HepG2 (cell line): Measurements from ENCODE around the gene CDKN2C. TPM values are rescaled to one million over a fixed set of nuclear protein-coding genes. Genes with fewer than 3 reads are reported as not detected.

ENCODE experiments used
- CHD2 ChIP-seq: IDR thresholded peaks from 2 replicates; pipeline ENCODE4 v1.6.1; 2011; ENCODE audit warnings: low read depth, low read length, improper control_type of control experiment
- IRX3 ChIP-seq: sonication (generic); formaldehyde crosslinking; IDR thresholded peaks from 2 replicates; pipeline ENCODE4 v1.8.1; 2023; ENCODE audit warnings: mild to moderate bottlenecking, low read depth, missing genetic modification reagents, borderline replicate concordance
- MED1 ChIP-seq: sonication (generic); formaldehyde crosslinking; IDR thresholded peaks from 2 replicates; pipeline ENCODE4 v1.4.0; 2020; ENCODE audit warnings: missing genetic modification reagents
- RBFOX2 ChIP-seq: fragments of 200-400 bp; formaldehyde crosslinking; IDR thresholded peaks from 2 replicates; pipeline ENCODE4 v1.6.1; 2017; ENCODE audit warnings: low read depth, mild to moderate bottlenecking, low read length
- RBM39 ChIP-seq: fragments of 200-400 bp; formaldehyde crosslinking; IDR thresholded peaks from one replicate; pipeline ENCODE4 v1.6.1; 2018; ENCODE audit warnings: antibody characterized with exemption, mild to moderate bottlenecking, low read depth, low read length; ENCODE audit not compliant: poor library complexity, severe bottlenecking
- SATB2 ChIP-seq: sonication (generic); formaldehyde crosslinking; IDR thresholded peaks from 2 replicates; pipeline ENCODE4 v1.5.0; 2020; ENCODE audit warnings: missing genetic modification reagents
- SETDB1 ChIP-seq: sonication (generic); formaldehyde crosslinking; IDR thresholded peaks from 2 replicates; pipeline ENCODE4 v1.5.1; 2020; ENCODE audit warnings: missing genetic modification reagents, mild to moderate bottlenecking, borderline replicate concordance
- U2AF1 ChIP-seq: fragments of 200-400 bp; formaldehyde crosslinking; optimal IDR thresholded peaks from 2 replicates; pipeline ENCODE3; 2017; ENCODE audit warnings: mild to moderate bottlenecking, low read depth, low read length
- ZFP36L2 ChIP-seq: sonication (generic); formaldehyde crosslinking; IDR thresholded peaks from 2 replicates; pipeline ENCODE4 v1.4.0; 2020; ENCODE audit warnings: missing genetic modification reagents
- ZNF605 ChIP-seq: sonication (generic); formaldehyde crosslinking; IDR thresholded peaks from 2 replicates; pipeline ENCODE4 v1.8.0; 2022; ENCODE audit warnings: mild to moderate bottlenecking, missing genetic modification reagents
- ZNF777 ChIP-seq: sonication (generic); formaldehyde crosslinking; IDR thresholded peaks from 2 replicates; pipeline ENCODE4 v1.4.0; 2020; ENCODE audit warnings: missing genetic modification reagents
- ZSCAN22 ChIP-seq: sonication (generic); formaldehyde crosslinking; IDR thresholded peaks from 2 replicates; pipeline ENCODE4 v1.4.0; 2020; ENCODE audit warnings: mild to moderate bottlenecking, missing genetic modification reagents
- polyA plus RNA-seq, 8 experiments: library from polyadenylated mRNA; depleted of rRNA in 3 of 8; stranded (reverse) in 7 of 8; unstranded in 1 of 8; fragments of >200 nt; fragmentation: Illumina TruSeq in 4 of 8; extraction: Trizol in 4 of 8; gene quantifications; 2 replicates each; pipeline versions ENCODE4 v1.2.1 to v1.2.3, GENCODE V29; 2011 to 2016; ENCODE audit warnings: low read depth in 4 of 8, missing spikeins in 1 of 8, mixed read lengths in 1 of 8; ENCODE audit not compliant: insufficient read depth in 1 of 8
- total RNA-seq, 5 experiments: library from RNA; depleted of rRNA; stranded (reverse); fragments of >200 nt; fragmentation: Illumina TruSeq; extraction: Trizol; gene quantifications; 2 replicates each; pipeline ENCODE4 v1.2.3, GENCODE V29; 2016; ENCODE audit warnings: low read depth in 1 of 5
- TF ChIP-seq, protein P1 (sequence below): IDR thresholded peaks from 2 replicates; pipeline ENCODE4 v1.6.1; 2016; ENCODE audit warnings: mild to moderate bottlenecking
- TF ChIP-seq, protein P2 (sequence below): sonication (generic); formaldehyde crosslinking; IDR thresholded peaks from 2 replicates; pipeline ENCODE4 v1.5.1; 2020; ENCODE audit warnings: mild to moderate bottlenecking, moderate library complexity, missing genetic modification reagents
- TF ChIP-seq, protein P3 (sequence below): sonication (generic); formaldehyde crosslinking; IDR thresholded peaks from 2 replicates; pipeline ENCODE4 v1.4.0; 2020; ENCODE audit warnings: missing genetic modification reagents
- TF ChIP-seq, protein P4 (sequence below): sonication (generic); formaldehyde crosslinking; IDR thresholded peaks from 2 replicates; pipeline ENCODE4 v1.8.0; 2022; ENCODE audit warnings: missing genetic modification reagents, mild to moderate bottlenecking, borderline replicate concordance
- TF ChIP-seq, protein P5 (sequence below): IDR thresholded peaks from 2 replicates; pipeline ENCODE4 v1.6.1; 2016; ENCODE audit warnings: low read depth, borderline replicate concordance

The CDKN2C gene
- total and polyA plus RNA-seq, 2 of the 13 experiments (the other 11 are each of a cell fraction or from before 2014, with no cell fraction given), result 7.8 to 13.7 TPM

DNA sequence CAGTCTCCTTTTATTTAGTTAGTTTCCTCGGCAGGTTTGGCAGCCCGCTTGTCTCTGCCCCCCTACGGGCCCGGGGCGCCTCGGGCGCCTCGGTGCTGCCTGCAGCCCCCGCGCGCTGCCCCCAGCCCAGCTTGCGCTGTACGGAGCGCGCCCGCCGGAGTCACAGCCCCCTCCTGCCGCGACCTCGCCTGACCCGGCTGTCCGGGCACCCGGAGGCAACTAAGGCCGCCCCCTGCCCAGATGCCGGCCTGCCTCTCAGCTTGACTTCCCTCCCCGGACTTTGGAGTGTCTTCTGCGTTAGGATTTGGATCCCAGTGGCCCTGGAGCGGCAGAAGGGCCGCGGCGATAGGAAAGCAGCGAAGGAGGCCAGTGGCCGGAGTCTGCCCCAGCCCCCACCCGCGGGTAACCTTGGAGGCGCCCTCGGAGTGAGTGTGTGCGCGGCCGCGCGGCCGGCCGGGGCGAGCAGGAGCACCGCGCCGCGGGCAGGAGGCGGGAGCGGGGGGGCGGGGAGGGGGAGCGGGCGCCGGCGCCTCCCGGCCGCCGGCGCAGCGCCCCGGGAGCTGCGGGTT, 7.6 kb downstream of the CDKN2C start (continued):
- TF ChIP-seq, protein P1, sequence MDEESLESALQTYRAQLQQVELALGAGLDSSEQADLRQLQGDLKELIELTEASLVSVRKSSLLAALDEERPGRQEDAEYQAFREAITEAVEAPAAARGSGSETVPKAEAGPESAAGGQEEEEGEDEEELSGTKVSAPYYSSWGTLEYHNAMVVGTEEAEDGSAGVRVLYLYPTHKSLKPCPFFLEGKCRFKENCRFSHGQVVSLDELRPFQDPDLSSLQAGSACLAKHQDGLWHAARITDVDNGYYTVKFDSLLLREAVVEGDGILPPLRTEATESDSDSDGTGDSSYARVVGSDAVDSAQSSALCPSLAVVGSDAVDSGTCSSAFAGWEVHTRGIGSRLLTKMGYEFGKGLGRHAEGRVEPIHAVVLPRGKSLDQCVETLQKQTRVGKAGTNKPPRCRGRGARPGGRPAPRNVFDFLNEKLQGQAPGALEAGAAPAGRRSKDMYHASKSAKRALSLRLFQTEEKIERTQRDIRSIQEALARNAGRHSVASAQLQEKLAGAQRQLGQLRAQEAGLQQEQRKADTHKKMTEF, result peak; percentile 61; the same call in 1 of the 2 replicates
- no peak for TF ChIP-seq SETDB1 (CRISPR knock-in tag)
- TF ChIP-seq RBM39, result peak; percentile 84
- TF ChIP-seq CHD2, result 0 out of 2 replicates have a peak, but pooled peaks have one; percentile 20
- TF ChIP-seq, protein P2, sequence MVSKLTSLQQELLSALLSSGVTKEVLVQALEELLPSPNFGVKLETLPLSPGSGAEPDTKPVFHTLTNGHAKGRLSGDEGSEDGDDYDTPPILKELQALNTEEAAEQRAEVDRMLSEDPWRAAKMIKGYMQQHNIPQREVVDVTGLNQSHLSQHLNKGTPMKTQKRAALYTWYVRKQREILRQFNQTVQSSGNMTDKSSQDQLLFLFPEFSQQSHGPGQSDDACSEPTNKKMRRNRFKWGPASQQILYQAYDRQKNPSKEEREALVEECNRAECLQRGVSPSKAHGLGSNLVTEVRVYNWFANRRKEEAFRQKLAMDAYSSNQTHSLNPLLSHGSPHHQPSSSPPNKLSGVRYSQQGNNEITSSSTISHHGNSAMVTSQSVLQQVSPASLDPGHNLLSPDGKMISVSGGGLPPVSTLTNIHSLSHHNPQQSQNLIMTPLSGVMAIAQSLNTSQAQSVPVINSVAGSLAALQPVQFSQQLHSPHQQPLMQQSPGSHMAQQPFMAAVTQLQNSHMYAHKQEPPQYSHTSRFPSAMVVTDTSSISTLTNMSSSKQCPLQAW, result no peak
- TF ChIP-seq, protein P3, sequence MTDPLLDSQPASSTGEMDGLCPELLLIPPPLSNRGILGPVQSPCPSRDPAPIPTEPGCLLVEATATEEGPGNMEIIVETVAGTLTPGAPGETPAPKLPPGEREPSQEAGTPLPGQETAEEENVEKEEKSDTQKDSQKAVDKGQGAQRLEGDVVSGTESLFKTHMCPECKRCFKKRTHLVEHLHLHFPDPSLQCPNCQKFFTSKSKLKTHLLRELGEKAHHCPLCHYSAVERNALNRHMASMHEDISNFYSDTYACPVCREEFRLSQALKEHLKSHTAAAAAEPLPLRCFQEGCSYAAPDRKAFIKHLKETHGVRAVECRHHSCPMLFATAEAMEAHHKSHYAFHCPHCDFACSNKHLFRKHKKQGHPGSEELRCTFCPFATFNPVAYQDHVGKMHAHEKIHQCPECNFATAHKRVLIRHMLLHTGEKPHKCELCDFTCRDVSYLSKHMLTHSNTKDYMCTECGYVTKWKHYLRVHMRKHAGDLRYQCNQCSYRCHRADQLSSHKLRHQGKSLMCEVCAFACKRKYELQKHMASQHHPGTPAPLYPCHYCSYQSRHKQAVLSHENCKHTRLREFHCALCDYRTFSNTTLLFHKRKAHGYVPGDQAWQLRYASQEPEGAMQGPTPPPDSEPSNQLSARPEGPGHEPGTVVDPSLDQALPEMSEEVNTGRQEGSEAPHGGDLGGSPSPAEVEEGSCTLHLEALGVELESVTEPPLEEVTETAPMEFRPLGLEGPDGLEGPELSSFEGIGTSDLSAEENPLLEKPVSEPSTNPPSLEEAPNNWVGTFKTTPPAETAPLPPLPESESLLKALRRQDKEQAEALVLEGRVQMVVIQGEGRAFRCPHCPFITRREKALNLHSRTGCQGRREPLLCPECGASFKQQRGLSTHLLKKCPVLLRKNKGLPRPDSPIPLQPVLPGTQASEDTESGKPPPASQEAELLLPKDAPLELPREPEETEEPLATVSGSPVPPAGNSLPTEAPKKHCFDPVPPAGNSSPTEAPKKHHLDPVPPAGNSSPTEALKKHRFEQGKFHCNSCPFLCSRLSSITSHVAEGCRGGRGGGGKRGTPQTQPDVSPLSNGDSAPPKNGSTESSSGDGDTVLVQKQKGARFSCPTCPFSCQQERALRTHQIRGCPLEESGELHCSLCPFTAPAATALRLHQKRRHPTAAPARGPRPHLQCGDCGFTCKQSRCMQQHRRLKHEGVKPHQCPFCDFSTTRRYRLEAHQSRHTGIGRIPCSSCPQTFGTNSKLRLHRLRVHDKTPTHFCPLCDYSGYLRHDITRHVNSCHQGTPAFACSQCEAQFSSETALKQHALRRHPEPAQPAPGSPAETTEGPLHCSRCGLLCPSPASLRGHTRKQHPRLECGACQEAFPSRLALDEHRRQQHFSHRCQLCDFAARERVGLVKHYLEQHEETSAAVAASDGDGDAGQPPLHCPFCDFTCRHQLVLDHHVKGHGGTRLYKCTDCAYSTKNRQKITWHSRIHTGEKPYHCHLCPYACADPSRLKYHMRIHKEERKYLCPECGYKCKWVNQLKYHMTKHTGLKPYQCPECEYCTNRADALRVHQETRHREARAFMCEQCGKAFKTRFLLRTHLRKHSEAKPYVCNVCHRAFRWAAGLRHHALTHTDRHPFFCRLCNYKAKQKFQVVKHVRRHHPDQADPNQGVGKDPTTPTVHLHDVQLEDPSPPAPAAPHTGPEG, result no peak
- TF ChIP-seq ZNF777 (CRISPR knock-in tag), result peak; percentile 86
- TF ChIP-seq, protein P4, sequence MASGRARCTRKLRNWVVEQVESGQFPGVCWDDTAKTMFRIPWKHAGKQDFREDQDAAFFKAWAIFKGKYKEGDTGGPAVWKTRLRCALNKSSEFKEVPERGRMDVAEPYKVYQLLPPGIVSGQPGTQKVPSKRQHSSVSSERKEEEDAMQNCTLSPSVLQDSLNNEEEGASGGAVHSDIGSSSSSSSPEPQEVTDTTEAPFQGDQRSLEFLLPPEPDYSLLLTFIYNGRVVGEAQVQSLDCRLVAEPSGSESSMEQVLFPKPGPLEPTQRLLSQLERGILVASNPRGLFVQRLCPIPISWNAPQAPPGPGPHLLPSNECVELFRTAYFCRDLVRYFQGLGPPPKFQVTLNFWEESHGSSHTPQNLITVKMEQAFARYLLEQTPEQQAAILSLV (CRISPR knock-in tag), result 0 out of 2 replicates have a peak, but pooled peaks have one; percentile 7
- TF ChIP-seq ZFP36L2 (CRISPR knock-in tag), result no peak
- peak; percentile 85 for TF ChIP-seq RBFOX2
- peak; percentile 76; the same call in 1 of the 2 replicates for TF ChIP-seq IRX3
- TF ChIP-seq, protein P5, sequence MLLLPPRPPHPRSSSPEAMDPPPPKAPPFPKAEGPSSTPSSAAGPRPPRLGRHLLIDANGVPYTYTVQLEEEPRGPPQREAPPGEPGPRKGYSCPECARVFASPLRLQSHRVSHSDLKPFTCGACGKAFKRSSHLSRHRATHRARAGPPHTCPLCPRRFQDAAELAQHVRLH (CRISPR knock-in tag), result 0 out of 2 replicates have a peak, but pooled peaks have one; percentile 9
- peak; percentile 9; the same call in 1 of the 2 replicates for TF ChIP-seq MED1 (CRISPR knock-in tag)
- TF ChIP-seq U2AF1, result no peak
- 0 out of 2 replicates have a peak, but pooled peaks have one; percentile 26 for TF ChIP-seq ZNF605
- no peak for TF ChIP-seq ZSCAN22 (CRISPR knock-in tag)
- TF ChIP-seq SATB2, result 0 out of 2 replicates have a peak, but pooled peaks have one; percentile 25
